ENCODE results near the gene STARD9. TPM values are rescaled to one million over a fixed set of nuclear protein-coding genes. Genes with fewer than 3 reads are reported as not detected.

Gene STARD9
- polyA plus RNA-seq, 1 of the 3 experiments (the other 2 are of a cell fraction), result 2.1 TPM

- Histone ChIP-seq H3K9me2 (no peaks in the 10 kb centered on the region), H3K9me3 (no peaks in the 10 kb centered on the region), H3K9ac (no peak overlapping the region), H3K4me1 (ENCODE audit: control insufficient read depth in 1 of 2, insufficient read depth in 2 of 2, low read depth in 1 of 2, low read length in 1 of 2) (no peaks in the 10 kb centered on the region), H3K4me3 (ENCODE audit: low read depth in 2 of 2, low read length in 1 of 2) (no peak overlapping the region), H3K79me2 (ENCODE audit: insufficient read depth) (peaks cover 6% of the 10 kb centered on the region; the same call in 1 of the 2 replicates), H4K20me1 (ENCODE audit: insufficient read depth) (0 out of 2 replicates have a peak, but pooled peaks cover 2% of the 10 kb centered on the region), H3F3A (replicated peaks; ENCODE audit: insufficient read depth) (no peaks in the 10 kb centered on the region), H3K36me3 (replicated peaks in 1 of 2; ENCODE audit: control insufficient read depth in 1 of 2, insufficient read depth in 2 of 2, low read length in 1 of 2) (peaks cover 0 to 8% of the 10 kb centered on the region in 2 experiments), H2AFZ (ENCODE audit: low read depth) (no peak overlapping the region), H3K4me2 (no peak overlapping the region), H3K27ac (ENCODE audit: low read depth in 2 of 2, low read length in 1 of 2) (no peak overlapping the region), H3K27me3 (ENCODE audit: insufficient read depth) (no peaks in the 10 kb centered on the region)
- no peak for DNase-seq
- POLR2A ChIA-PET, result no interaction called here
- CTCF ChIA-PET, result interaction anchor here (0.8 kb wide), 1 partner anchor 275 kb away, joined by 3 read pairs; no protein-coding TSS in a partner anchor
- TF ChIP-seq NRF1 (IDR thresholded peaks at IDR 0.05; ENCODE audit: low read depth, low read length), result no peak
- TF ChIP-seq USF2 (IDR thresholded peaks at IDR 0.05; ENCODE audit: borderline replicate concordance, low read depth, low read length), result no peak
- no peak for TF ChIP-seq FOXM1 (IDR thresholded peaks at IDR 0.05; ENCODE audit: low read depth)
- TF ChIP-seq YY1 (IDR thresholded peaks at IDR 0.05; ENCODE audit: low read depth), result no peak
- no peak for TF ChIP-seq POLR2AphosphoS5 (IDR thresholded peaks at IDR 0.05; ENCODE audit: low read depth, low read length)
- no peak for TF ChIP-seq RFX5 (IDR thresholded peaks at IDR 0.05; ENCODE audit: low read length)
- TF ChIP-seq TEAD4 (IDR thresholded peaks at IDR 0.05; ENCODE audit: borderline replicate concordance, insufficient read depth), result no peak
- no peak for TF ChIP-seq MXI1 (IDR thresholded peaks at IDR 0.05; ENCODE audit: low read depth, low read length)
- TF ChIP-seq TAF1 (IDR thresholded peaks at IDR 0.05; ENCODE audit: borderline replicate concordance, low read depth, low read length), result no peak
- no peak for TF ChIP-seq TCF12 (IDR thresholded peaks at IDR 0.05)
- TF ChIP-seq PBX3 (IDR thresholded peaks at IDR 0.05), result no peak
Measured at GRCh38 chr15:42623951-42624350, 48.5 kb downstream of the STARD9 start.

- H2AFZ ChIP-seq (ENCODE audit: low read depth), result no peak overlapping the region
- no peak overlapping the region for H3K9ac ChIP-seq
- ChIA-PET CTCF (no interaction called here), POLR2A (no interaction called here)
- H3K27me3 ChIP-seq (ENCODE audit: insufficient read depth), result no peaks in the 10 kb centered on the region
- no peak overlapping the region for H3K27ac ChIP-seq (ENCODE audit: low read depth in 2 of 2, low read length in 1 of 2)
- no peaks in the 10 kb centered on the region for H4K20me1 ChIP-seq (ENCODE audit: insufficient read depth)
- DNase-seq, result no peak
- H3F3A ChIP-seq (replicated peaks; ENCODE audit: insufficient read depth), result no peaks in the 10 kb centered on the region
- H3K79me2 ChIP-seq (ENCODE audit: insufficient read depth), result peaks cover 9% of the 10 kb centered on the region; the same call in 1 of the 2 replicates
- no peaks in the 10 kb centered on the region for H3K9me2 ChIP-seq
- no peak overlapping the region for H3K4me3 ChIP-seq (ENCODE audit: low read depth in 2 of 2, low read length in 1 of 2)
- no peak overlapping the region for H3K4me2 ChIP-seq
- TF ChIP-seq ZBTB33 (IDR thresholded peaks at IDR 0.05; ENCODE audit: borderline replicate concordance, low read depth), result no peak
- no peak for TF ChIP-seq SMC3 (IDR thresholded peaks at IDR 0.05; ENCODE audit: low read depth, low read length)
- TF ChIP-seq FOSL2 (IDR thresholded peaks at IDR 0.05; ENCODE audit: borderline replicate concordance, low read depth), result no peak
- no peak for TF ChIP-seq MEF2A (IDR thresholded peaks at IDR 0.05; ENCODE audit: borderline replicate concordance, low read depth)
- TF ChIP-seq MXI1 (IDR thresholded peaks at IDR 0.05; ENCODE audit: low read depth, low read length), result no peak
- no peak for TF ChIP-seq NFIC (IDR thresholded peaks at IDR 0.05; ENCODE audit: borderline replicate concordance)
- TF ChIP-seq TAF1 (IDR thresholded peaks at IDR 0.05; ENCODE audit: borderline replicate concordance, low read depth, low read length), result no peak
- no peak for TF ChIP-seq CHD2 (IDR thresholded peaks at IDR 0.05; ENCODE audit: low read length, partially characterized antibody)
- no peak for TF ChIP-seq EP300 (IDR thresholded peaks at IDR 0.05; ENCODE audit: borderline replicate concordance in 1 of 2, low read depth in 1 of 2, low read length in 1 of 2)
- no peak for TF ChIP-seq POLR2AphosphoS5 (IDR thresholded peaks at IDR 0.05; ENCODE audit: low read depth, low read length)
- TF ChIP-seq RCOR1 (IDR thresholded peaks at IDR 0.05; ENCODE audit: low read length), result no peak
- no peak for TF ChIP-seq PBX3 (IDR thresholded peaks at IDR 0.05)
- no peak for TF ChIP-seq USF2 (IDR thresholded peaks at IDR 0.05; ENCODE audit: borderline replicate concordance, low read depth, low read length)
- TF ChIP-seq FOXM1 (IDR thresholded peaks at IDR 0.05; ENCODE audit: low read depth), result no peak
- TF ChIP-seq GATA2 (CRISPR knock-in tag; IDR thresholded peaks at IDR 0.05), result no peak
- no peaks in the 10 kb centered on the region for H3K4me1 ChIP-seq (ENCODE audit: control insufficient read depth in 1 of 2, insufficient read depth in 2 of 2, low read depth in 1 of 2, low read length in 1 of 2)
- WGBS (ENCODE audit: low lambda C conversion rate), result 93% methylated on average over 2 of the region's 2 CpGs
- peaks cover 0 to 8% of the 10 kb centered on the region in 2 experiments for H3K36me3 ChIP-seq (replicated peaks in 1 of 2; ENCODE audit: control insufficient read depth in 1 of 2, insufficient read depth in 2 of 2, low read length in 1 of 2)
- no peaks in the 10 kb centered on the region for H3K9me3 ChIP-seq
Measured at GRCh38 chr15:42627485-42627884, 52.1 kb downstream of the STARD9 start.
